PC-9 (cell line): ENCODE data around the gene GREB1L. TPM values are rescaled to one million over a fixed set of nuclear protein-coding genes. Genes with fewer than 3 reads are reported as not detected.

Experiments used
- BruUV-seq: library from RNA; stranded (reverse); fragments of 400-500 nt; replicated peaks from 2 replicates; lab custom pipeline; 2021; lab: Mats Ljungman, UMichigan
- CTCF ChIA-PET: fragments of 300-600 bp; sonication (Branson Sonifier 250); formaldehyde crosslinking; loops from one replicate; lab custom pipeline; 2022; ENCODE audit warnings: antibody characterized with exemption; lab: Charles Lee
- POLR2A ChIA-PET: fragments of 300-600 bp; sonication (Branson Sonifier 250); formaldehyde crosslinking; loops from one replicate; lab custom pipeline; 2022; ENCODE audit warnings: antibody characterized with exemption; ENCODE audit not compliant: unreplicated experiment; lab: Charles Lee
- DNase-seq, 2 experiments: peaks; one replicate each; pipeline versions ENCODE4 v3.0.0 to v3.0.0-alpha.2; 2015 to 2022; ENCODE audit warnings: mixed read lengths in 1 of 2
- H2AFZ ChIP-seq: fragments of 200-600 bp; sonication (generic); 2 replicates; pipeline ENCODE4 v1.8.1; 2017; ENCODE audit warnings: antibody characterized with exemption
- H3F3A ChIP-seq: fragments of 200-600 bp; sonication (generic); 2 replicates; pipeline ENCODE4 v1.8.1; 2017; ENCODE audit warnings: antibody characterized with exemption, mild to moderate bottlenecking, low read depth; ENCODE audit not compliant: insufficient read depth
- H3K27ac ChIP-seq: fragments of 200-600 bp; sonication (generic); 2 replicates; pipeline ENCODE4 v1.6.1; 2016; ENCODE audit warnings: mixed run types
- H3K27me3 ChIP-seq: fragments of 200-600 bp; sonication (generic); 2 replicates; pipeline ENCODE4 v1.6.1; 2016; ENCODE audit warnings: low read depth, mixed run types; ENCODE audit not compliant: insufficient read depth
- H3K36me3 ChIP-seq: fragments of 200-600 bp; sonication (generic); 2 replicates; pipeline ENCODE4 v1.6.1; 2016; ENCODE audit warnings: low read depth, mixed run types
- H3K4me1 ChIP-seq: fragments of 200-600 bp; sonication (generic); replicated peaks from 2 replicates; pipeline ENCODE4 v1.6.1; 2016; ENCODE audit warnings: mixed run types; ENCODE audit not compliant: insufficient read depth
- H3K4me2 ChIP-seq: fragments of 200-600 bp; sonication (generic); 2 replicates; pipeline ENCODE4 v1.6.1; 2017; ENCODE audit warnings: mixed run types
- H3K4me3 ChIP-seq: fragments of 200-600 bp; sonication (generic); 2 replicates; pipeline ENCODE4 v1.6.1; 2016; ENCODE audit warnings: mixed run types
- H3K79me2 ChIP-seq: fragments of 200-600 bp; sonication (generic); 2 replicates; pipeline ENCODE4 v1.6.1; 2017; ENCODE audit warnings: low read depth, mixed run types
- H3K9me2 ChIP-seq: fragments of 200-600 bp; sonication (generic); 2 replicates; pipeline ENCODE4 v1.8.1; 2017; ENCODE audit warnings: mild to moderate bottlenecking; ENCODE audit not compliant: insufficient read depth
- H3K9me3 ChIP-seq: fragments of 200-600 bp; sonication (generic); 2 replicates; pipeline ENCODE4 v1.8.1; 2016; ENCODE audit warnings: low read depth; ENCODE audit not compliant: insufficient read depth
- H4K20me1 ChIP-seq: fragments of 200-600 bp; sonication (generic); 2 replicates; pipeline ENCODE4 v1.8.1; 2017; ENCODE audit not compliant: insufficient read depth
- EZH2 ChIP-seq: fragments of 200-600 bp; sonication (generic); IDR thresholded peaks from 2 replicates; pipeline ENCODE4 v1.8.0; 2017; ENCODE audit warnings: antibody characterized with exemption, low read depth
- intact Hi-C: fragments of 100-400 bp; cut with micrococcal nuclease; formaldehyde crosslinking; loops from one replicate; pipeline ENCODE4 v1.10.0; 2022; ENCODE audit not compliant: unreplicated experiment
- total RNA-seq: library from RNA; stranded (reverse); gene quantifications from 2 replicates; pipeline ENCODE4 v1.2.3, GENCODE V29; 2021
- TF ChIP-seq, protein P1 (sequence below): fragments of 200-600 bp; sonication (generic); conservative IDR thresholded peaks from 2 replicates; pipeline ENCODE4 v1.6.1; 2017; ENCODE audit warnings: mixed run types, antibody characterized with exemption, mild to moderate bottlenecking, moderate library complexity

GREB1L gene
- total RNA-seq, 1 experiment from 2014 or later = 6.0 TPM

- CTCF ChIA-PET = no interaction called here
- no TSS peak for BruUV-seq
- 0 out of 2 replicates have a peak, but pooled peaks cover 3% of the 10 kb centered on the region for H3K36me3 ChIP-seq
Observed at GRCh38 chr18:21513292-21513691, 271.3 kb downstream of the GREB1L start.

DNA sequence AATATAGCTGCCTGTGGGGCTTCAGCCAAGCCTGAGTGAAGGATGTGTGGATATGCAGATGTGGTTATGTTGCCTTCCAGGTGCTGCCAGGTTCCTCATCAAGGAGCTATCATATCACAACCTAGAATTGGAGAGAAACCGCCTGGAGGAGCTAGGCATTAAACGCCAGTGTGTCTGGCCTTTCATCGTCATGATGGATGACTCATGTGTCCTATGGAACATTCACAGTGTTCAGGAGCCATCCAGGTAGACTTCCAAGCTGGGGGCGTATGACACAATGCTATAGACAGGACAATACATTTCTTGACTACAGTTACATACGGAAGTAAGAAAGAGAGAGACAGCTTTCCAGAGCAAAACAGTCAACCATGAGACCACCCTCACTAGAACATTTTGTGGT lies 271.7 kb downstream of the GREB1L start:
- DNase-seq = no peak
- no peaks in the 10 kb centered on the region for H3K27me3 ChIP-seq
- H3K27ac ChIP-seq = no peak overlapping the region
- H3K79me2 ChIP-seq = no peaks in the 10 kb centered on the region
- ChIA-PET CTCF (no interaction called here), POLR2A (no interaction called here)
- H3K4me2 ChIP-seq = no peak overlapping the region
- no peaks in the 10 kb centered on the region for H4K20me1 ChIP-seq
- H3K4me1 ChIP-seq = no peaks in the 10 kb centered on the region
- H3K36me3 ChIP-seq = 0 out of 2 replicates have a peak, but pooled peaks cover 3% of the 10 kb centered on the region
- no TSS peak for BruUV-seq
- TF ChIP-seq EZH2 = no peak
- TF ChIP-seq, protein P1, sequence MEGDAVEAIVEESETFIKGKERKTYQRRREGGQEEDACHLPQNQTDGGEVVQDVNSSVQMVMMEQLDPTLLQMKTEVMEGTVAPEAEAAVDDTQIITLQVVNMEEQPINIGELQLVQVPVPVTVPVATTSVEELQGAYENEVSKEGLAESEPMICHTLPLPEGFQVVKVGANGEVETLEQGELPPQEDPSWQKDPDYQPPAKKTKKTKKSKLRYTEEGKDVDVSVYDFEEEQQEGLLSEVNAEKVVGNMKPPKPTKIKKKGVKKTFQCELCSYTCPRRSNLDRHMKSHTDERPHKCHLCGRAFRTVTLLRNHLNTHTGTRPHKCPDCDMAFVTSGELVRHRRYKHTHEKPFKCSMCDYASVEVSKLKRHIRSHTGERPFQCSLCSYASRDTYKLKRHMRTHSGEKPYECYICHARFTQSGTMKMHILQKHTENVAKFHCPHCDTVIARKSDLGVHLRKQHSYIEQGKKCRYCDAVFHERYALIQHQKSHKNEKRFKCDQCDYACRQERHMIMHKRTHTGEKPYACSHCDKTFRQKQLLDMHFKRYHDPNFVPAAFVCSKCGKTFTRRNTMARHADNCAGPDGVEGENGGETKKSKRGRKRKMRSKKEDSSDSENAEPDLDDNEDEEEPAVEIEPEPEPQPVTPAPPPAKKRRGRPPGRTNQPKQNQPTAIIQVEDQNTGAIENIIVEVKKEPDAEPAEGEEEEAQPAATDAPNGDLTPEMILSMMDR = no peak
- H3K4me3 ChIP-seq = no peak overlapping the region
- H3K9me2 ChIP-seq = no peaks in the 10 kb centered on the region
- intact Hi-C loops = no loop called here
- H3F3A ChIP-seq = no peaks in the 10 kb centered on the region
- H3K9me3 ChIP-seq = no peaks in the 10 kb centered on the region
- no peak overlapping the region for H2AFZ ChIP-seq

More at GRCh38 chr18:21513292-21513691, 271.3 kb downstream of the GREB1L start:
- Histone ChIP-seq H3K4me1 (no peaks in the 10 kb centered on the region), H3F3A (no peaks in the 10 kb centered on the region), H3K79me2 (no peaks in the 10 kb centered on the region), H4K20me1 (no peaks in the 10 kb centered on the region), H3K4me2 (no peak overlapping the region), H2AFZ (no peak overlapping the region), H3K27ac (no peak overlapping the region), H3K27me3 (no peaks in the 10 kb centered on the region), H3K9me2 (no peaks in the 10 kb centered on the region), H3K4me3 (no peak overlapping the region), H3K9me3 (no peaks in the 10 kb centered on the region)
- intact Hi-C loops = no loop called here
- DNase-seq = no peak
- POLR2A ChIA-PET = no interaction called here
- TF ChIP-seq EZH2 = no peak
- TF ChIP-seq, protein P1 = no peak

GRCh38 chr18:21522530-21522929 lies 280.5 kb downstream of the GREB1L start:
- intact Hi-C loops = no loop called here
- no peak for DNase-seq
- no peaks in the 10 kb centered on the region for H3F3A ChIP-seq
- no peaks in the 10 kb centered on the region for H3K9me2 ChIP-seq
- ChIA-PET CTCF (no interaction called here), POLR2A (no interaction called here)
- H3K36me3 ChIP-seq = no peaks in the 10 kb centered on the region; the same call in 1 of the 2 replicates
- H3K27me3 ChIP-seq = no peaks in the 10 kb centered on the region
- no peak overlapping the region for H3K4me3 ChIP-seq
- no peak overlapping the region for H3K27ac ChIP-seq
- H3K4me1 ChIP-seq = no peaks in the 10 kb centered on the region
- BruUV-seq = no TSS peak
- no peaks in the 10 kb centered on the region for H3K79me2 ChIP-seq
- H2AFZ ChIP-seq = no peak overlapping the region
- no peak overlapping the region for H3K4me2 ChIP-seq
- no peaks in the 10 kb centered on the region for H3K9me3 ChIP-seq
- no peaks in the 10 kb centered on the region for H4K20me1 ChIP-seq
- TF ChIP-seq, protein P1 = no peak
- no peak for TF ChIP-seq EZH2
